Progenitor cell of endocrine pancreas (in vitro differentiated cells): ENCODE measurements around the gene LRP4. TPM values are rescaled to one million over a fixed set of nuclear protein-coding genes. Genes with fewer than 3 reads are reported as not detected.
A peak's percentile ranks its signal among the peaks of the same experiment; 100 is the strongest.

Experiments used
- DNase-seq: peaks from one replicate; pipeline ENCODE4 v3.0.0; 2021; ENCODE audit warnings: low spot score; ENCODE audit not compliant: unreplicated experiment
- H3K27ac Mint-ChIP-seq: 2 replicates; pipeline ENCODE4 v1.8.0; 2021; ENCODE audit warnings: mild to moderate bottlenecking, moderate library complexity, mixed read lengths
- H3K27me3 Mint-ChIP-seq: 2 replicates; pipeline ENCODE4 v1.8.0; 2021; ENCODE audit warnings: mixed read lengths
- H3K36me3 Mint-ChIP-seq: 2 replicates; pipeline ENCODE4 v1.8.0; 2022; ENCODE audit warnings: mixed read lengths; ENCODE audit not compliant: insufficient read depth
- H3K4me1 Mint-ChIP-seq: 2 replicates; pipeline ENCODE4 v1.8.0; 2021; ENCODE audit warnings: low read depth, mixed read lengths
- H3K4me3 Mint-ChIP-seq: 2 replicates; pipeline ENCODE4 v1.8.0; 2021; ENCODE audit warnings: low read depth, mild to moderate bottlenecking, moderate library complexity, mixed read lengths
- H3K9me3 Mint-ChIP-seq: 2 replicates; pipeline ENCODE4 v1.8.0; 2021; ENCODE audit warnings: low read depth, mixed read lengths
- total RNA-seq: library from RNA; stranded (reverse); gene quantifications from 2 replicates; pipeline ENCODE4 v1.2.1, GENCODE V29; 2021
- TF ChIP-seq, protein P1 (sequence below): fragments of 200-600 bp; sonication (generic); IDR thresholded peaks from one replicate; pipeline ENCODE4 v1.5.0; 2021; ENCODE audit warnings: antibody characterized with exemption, mild to moderate bottlenecking; ENCODE audit not compliant: unreplicated experiment

Gene LRP4
- total RNA-seq, 1 donor from 2014 or later = 8.7 TPM

DNA sequence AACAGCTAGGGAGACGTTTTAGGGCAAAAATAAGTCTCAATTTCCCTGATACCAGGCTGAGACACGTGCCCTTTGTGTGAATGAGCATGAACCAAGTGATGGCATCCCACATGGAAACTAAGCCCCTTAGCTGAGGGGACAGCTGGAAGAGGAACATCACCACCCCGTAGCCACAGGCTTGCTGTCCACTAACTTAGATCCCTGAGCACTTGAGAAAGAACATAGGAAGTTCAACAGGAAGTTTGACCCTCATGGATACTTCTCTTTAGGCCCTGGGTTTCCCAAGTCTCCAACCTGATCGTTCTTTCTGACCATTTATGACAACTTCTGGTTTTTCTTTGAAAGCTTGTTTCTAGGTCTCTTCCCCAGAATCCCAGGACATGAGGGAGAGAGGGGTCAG, 60.7 kb downstream of the LRP4 start:
- no peak overlapping the region for H3K4me3 Mint-ChIP-seq
- DNase-seq = no peak
- TF ChIP-seq, protein P1, sequence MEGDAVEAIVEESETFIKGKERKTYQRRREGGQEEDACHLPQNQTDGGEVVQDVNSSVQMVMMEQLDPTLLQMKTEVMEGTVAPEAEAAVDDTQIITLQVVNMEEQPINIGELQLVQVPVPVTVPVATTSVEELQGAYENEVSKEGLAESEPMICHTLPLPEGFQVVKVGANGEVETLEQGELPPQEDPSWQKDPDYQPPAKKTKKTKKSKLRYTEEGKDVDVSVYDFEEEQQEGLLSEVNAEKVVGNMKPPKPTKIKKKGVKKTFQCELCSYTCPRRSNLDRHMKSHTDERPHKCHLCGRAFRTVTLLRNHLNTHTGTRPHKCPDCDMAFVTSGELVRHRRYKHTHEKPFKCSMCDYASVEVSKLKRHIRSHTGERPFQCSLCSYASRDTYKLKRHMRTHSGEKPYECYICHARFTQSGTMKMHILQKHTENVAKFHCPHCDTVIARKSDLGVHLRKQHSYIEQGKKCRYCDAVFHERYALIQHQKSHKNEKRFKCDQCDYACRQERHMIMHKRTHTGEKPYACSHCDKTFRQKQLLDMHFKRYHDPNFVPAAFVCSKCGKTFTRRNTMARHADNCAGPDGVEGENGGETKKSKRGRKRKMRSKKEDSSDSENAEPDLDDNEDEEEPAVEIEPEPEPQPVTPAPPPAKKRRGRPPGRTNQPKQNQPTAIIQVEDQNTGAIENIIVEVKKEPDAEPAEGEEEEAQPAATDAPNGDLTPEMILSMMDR = no peak
- H3K27ac Mint-ChIP-seq = no peak overlapping the region
- no peaks in the 10 kb centered on the region for H3K4me1 Mint-ChIP-seq
- peaks cover 1% of the 10 kb centered on the region for H3K36me3 Mint-ChIP-seq
- H3K27me3 Mint-ChIP-seq = no peaks in the 10 kb centered on the region
- no peaks in the 10 kb centered on the region for H3K9me3 Mint-ChIP-seq

DNA sequence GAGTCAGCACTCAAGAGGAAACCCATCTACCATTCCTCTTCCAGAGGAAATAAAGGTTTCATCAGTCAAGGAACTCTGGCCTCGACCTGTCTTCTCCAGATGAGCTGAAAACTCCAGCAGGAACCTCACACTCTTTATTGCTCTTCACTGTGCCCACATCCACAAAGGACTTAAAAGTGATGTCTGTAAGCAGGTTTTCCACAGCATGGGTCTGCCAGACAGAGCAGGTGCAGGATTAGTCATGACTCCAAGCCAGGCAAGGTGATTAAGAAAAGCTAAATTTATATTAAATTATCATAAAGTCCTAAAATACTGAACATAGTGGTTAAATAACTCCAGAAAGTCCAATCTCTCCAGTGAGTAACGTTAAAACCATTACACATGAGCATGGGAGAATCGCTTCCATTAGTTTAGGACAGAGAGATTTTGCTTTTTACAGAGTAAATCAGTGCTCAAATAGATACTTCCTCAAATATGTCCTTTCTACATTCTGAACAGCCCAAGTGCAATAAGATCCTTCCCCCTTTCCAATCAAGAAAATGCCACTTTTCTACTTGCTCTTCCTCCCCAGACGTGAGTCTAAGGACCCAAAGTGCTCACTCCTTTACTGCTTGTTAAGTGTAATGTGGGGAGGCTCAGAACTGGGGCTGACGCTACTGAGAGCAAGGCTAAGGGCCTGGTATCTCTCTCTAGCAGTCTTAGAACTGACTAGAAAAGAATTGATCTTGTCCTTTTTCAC, 61.6 kb downstream of the LRP4 start:
- no peak for DNase-seq
- Mint-ChIP-seq H3K4me1 (no peaks in the 10 kb centered on the region), H3K9me3 (peaks cover 3% of the 10 kb centered on the region), H3K27me3 (no peaks in the 10 kb centered on the region), H3K27ac (no peak overlapping the region), H3K36me3 (peaks cover 1% of the 10 kb centered on the region), H3K4me3 (no peak overlapping the region)
- TF ChIP-seq, protein P1 = no peak

DNA sequence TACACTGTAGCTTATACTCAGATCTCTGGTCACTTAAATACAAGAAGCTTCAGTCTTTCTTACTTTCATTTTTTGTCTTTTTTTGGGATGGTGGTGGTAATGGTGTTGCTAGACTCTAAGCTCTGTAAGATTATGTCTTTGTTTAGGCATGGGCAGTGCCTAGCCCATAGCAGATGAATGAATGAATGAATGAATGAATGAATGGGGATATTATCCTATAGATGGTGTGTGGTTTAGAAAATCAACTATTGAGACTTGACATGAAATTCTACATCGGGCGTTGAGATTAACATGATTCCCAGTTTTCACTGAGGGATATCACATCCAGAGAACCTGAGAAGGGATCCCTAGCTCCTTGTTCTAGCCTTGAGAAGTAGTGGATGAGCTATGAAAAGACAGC, 62.5 kb downstream of the LRP4 start:
- H3K36me3 Mint-ChIP-seq = peaks cover 4% of the 10 kb centered on the region
- peaks cover 9% of the 10 kb centered on the region for H3K9me3 Mint-ChIP-seq
- no peaks in the 10 kb centered on the region for H3K4me1 Mint-ChIP-seq
- H3K27ac Mint-ChIP-seq = no peak overlapping the region
- H3K4me3 Mint-ChIP-seq = no peak overlapping the region
- TF ChIP-seq, protein P1 = no peak
- no peak for DNase-seq
- H3K27me3 Mint-ChIP-seq = no peaks in the 10 kb centered on the region

DNA sequence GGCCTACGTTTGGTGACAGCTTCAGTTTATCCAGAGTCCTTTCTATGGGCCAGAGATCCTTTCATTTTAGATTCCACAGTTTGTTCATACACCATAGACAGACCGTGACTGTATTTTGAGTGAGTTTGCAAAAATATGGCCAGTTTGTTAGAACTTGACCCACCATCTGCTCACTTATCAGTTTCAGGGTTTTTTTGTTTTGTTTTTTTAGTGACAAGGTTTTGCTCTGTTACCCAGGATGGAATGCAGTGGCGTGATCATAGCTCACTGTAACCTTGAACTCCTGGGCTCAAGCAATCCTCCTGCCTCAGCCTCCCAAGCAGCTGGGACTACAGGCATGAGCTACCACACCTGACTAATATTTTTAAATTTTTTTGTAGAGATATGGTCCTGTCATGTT, 63.2 kb downstream of the LRP4 start:
- H3K27me3 Mint-ChIP-seq = no peaks in the 10 kb centered on the region
- no peak overlapping the region for H3K27ac Mint-ChIP-seq
- H3K9me3 Mint-ChIP-seq = peaks cover 11% of the 10 kb centered on the region

DNA sequence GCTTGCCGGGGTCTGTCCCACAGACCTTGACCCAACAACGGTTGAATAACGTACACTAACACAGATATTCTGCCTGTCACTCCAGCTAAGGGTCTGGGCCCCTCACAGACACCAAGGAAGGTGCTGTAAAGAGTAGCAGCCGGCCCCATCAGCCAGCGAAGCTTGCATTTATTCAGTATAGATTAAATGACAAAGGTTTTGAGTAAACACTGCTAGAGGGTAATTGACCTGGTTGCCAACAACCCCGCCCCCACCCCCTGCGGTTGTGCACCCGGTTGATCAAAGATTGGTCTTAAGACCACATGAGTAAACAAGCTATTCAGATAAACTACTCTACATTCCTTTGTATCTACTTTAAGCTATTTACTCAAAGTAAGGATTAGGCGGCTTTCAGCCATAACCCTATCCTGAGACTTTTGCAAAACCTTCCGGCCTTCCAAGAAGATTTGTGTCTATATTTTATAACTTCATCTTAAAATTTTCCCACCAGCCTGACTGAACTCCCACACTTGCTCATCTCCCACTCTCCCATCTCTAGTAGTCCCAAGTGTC, 67.4 kb downstream of the LRP4 start:
- peaks cover 7% of the 10 kb centered on the region for H3K36me3 Mint-ChIP-seq
- H3K4me3 Mint-ChIP-seq = no peak overlapping the region
- peak overlapping the region; percentile 51 for H3K27ac Mint-ChIP-seq
- H3K4me1 Mint-ChIP-seq = no peaks in the 10 kb centered on the region
- H3K27me3 Mint-ChIP-seq = no peaks in the 10 kb centered on the region
- H3K9me3 Mint-ChIP-seq = peaks cover 22% of the 10 kb centered on the region
- TF ChIP-seq, protein P1 = no peak
- DNase-seq = no peak

More for the DNA sequence above, 63.2 kb downstream of the LRP4 start:
- TF ChIP-seq, protein P1 = no peak
- Mint-ChIP-seq H3K4me1 (no peaks in the 10 kb centered on the region), H3K36me3 (peaks cover 4% of the 10 kb centered on the region), H3K4me3 (no peak overlapping the region)
- no peak for DNase-seq
